Skeletal muscle satellite cell (primary cell): ENCODE data around the gene RASGRP3.

Source experiments
- H3K27me3 ChIP-seq: 2 replicates; pipeline ENCODE4 v1.7.0; 2013; ENCODE audit warnings: low read length; ENCODE audit not compliant: control insufficient read depth, insufficient read depth
- H3K36me3 ChIP-seq: 2 replicates; pipeline ENCODE4 v1.7.0; 2013; ENCODE audit warnings: mild to moderate bottlenecking, control low read depth, low read length; ENCODE audit not compliant: insufficient read depth
- H3K4me1 ChIP-seq: 2 replicates; pipeline ENCODE4 v1.7.0; 2013; ENCODE audit warnings: low read length; ENCODE audit not compliant: control insufficient read depth, insufficient read depth
- H3K4me2 ChIP-seq: 2 replicates; pipeline ENCODE4 v1.7.0; 2013; ENCODE audit warnings: mild to moderate bottlenecking, low read length
- H3K4me3 ChIP-seq: 2 replicates; pipeline ENCODE4 v1.7.0; 2013; ENCODE audit warnings: low read length
- H3K9ac ChIP-seq: 2 replicates; pipeline ENCODE4 v1.7.0; 2013; ENCODE audit warnings: mild to moderate bottlenecking, low read depth, low read length, moderate library complexity
- H3K9me3 ChIP-seq: replicated peaks from 2 replicates; pipeline ENCODE4 v1.7.0; 2013; ENCODE audit warnings: mild to moderate bottlenecking, control low read depth, low read length

Gene RASGRP3

DNA sequence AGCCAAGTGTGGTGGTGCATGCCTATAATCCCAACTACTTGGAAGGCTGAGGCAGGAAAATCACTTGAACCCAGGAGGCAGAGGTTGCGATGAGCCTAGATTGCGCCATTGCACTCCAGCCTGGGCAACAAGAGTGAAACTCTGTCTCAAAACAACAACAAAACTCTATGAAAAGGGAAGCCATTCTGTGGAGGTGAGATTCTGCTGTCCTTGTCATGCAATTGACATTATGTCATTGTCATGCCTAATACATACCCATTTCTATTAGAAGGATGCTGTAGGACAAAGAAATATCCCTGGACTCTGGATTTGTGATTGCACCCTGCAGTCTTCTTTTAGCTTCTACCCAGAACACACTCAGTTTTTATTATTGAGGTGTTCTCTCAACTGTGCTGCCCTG lies 8.6 kb downstream of the RASGRP3 start:
- Histone ChIP-seq H3K9ac (no peak overlapping the region), H3K9me3 (peaks cover 4% of the 10 kb centered on the region), H3K36me3 (no peaks in the 10 kb centered on the region), H3K27me3 (peaks cover 4% of the 10 kb centered on the region), H3K4me2 (no peak overlapping the region), H3K4me3 (no peak overlapping the region), H3K4me1 (peaks cover 4% of the 10 kb centered on the region)

DNA sequence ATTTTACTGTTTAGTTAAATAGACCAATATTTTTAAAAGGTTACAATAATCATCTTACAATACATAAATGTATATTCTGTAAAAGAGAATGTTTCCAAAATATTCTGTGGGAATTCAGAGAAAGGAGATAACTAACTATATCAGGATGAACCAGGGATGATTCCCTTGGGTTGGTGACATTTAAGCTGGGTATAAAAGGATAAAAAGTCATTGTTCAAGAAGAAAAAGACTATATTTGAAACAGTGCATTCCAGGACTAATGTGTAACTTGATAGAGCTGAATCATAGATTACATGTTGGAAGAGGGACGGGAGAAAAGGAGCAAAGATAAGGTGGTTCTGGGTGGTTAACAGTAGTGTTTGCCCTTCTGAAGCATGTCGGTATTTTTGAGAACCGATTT lies 10.1 kb downstream of the RASGRP3 start:
- Histone ChIP-seq H3K4me2 (no peak overlapping the region), H3K4me3 (no peak overlapping the region), H3K9me3 (peaks cover 4% of the 10 kb centered on the region), H3K9ac (no peak overlapping the region), H3K27me3 (peaks cover 6% of the 10 kb centered on the region), H3K4me1 (peaks cover 4% of the 10 kb centered on the region), H3K36me3 (no peaks in the 10 kb centered on the region)

- Histone ChIP-seq H3K9me3 (peaks cover 4% of the 10 kb centered on the region), H3K4me3 (no peak overlapping the region), H3K9ac (no peak overlapping the region), H3K36me3 (no peaks in the 10 kb centered on the region), H3K4me1 (peaks cover 4% of the 10 kb centered on the region), H3K27me3 (peaks cover 6% of the 10 kb centered on the region), H3K4me2 (no peak overlapping the region)
These were observed 11.8 kb downstream of the RASGRP3 start for GRCh38 chr2:33488178-33488690.

DNA sequence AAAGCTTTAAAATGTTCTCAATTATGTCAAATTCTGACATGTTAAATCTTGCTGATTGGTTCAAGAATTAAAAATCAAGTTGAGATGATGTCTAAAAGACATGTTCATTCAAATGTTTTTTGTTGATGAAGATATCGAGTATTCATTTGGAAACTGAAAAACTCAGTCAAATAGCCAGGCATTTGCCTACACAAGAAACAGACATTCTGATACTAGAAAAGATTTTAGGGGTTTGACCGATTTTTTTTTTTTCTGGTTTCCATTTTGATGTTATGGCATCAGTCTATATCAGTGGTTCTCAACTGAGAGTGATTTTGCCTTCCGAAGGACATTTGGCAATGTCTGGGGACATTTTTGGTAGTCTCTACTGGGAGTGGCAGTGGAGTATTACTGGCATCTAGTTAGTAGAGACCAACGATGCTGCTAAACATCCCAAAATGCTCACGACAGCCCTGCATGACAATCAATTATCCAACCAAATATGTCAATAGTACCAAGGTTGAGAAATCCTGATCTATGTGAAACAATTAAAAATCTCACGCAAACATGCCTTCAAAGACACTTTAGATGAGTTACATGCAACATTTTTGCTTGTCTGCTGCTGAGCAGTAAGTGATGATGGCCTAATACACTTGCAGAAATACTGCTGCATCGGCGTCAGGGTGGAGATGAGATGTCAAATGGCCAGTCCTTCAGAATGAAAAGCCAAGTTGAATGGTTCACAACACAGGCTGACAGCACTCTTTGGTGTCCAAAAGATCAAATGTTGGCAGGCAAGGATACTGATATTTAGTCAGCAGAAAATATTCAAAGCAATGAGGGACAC lies 12.5 kb downstream of the RASGRP3 start:
- Histone ChIP-seq H3K4me3 (no peak overlapping the region), H3K9ac (no peak overlapping the region), H3K36me3 (no peaks in the 10 kb centered on the region)

GRCh38 chr2:33489835-33490431 lies 13.5 kb downstream of the RASGRP3 start:
- H3K4me3 ChIP-seq = no peak overlapping the region
- no peaks in the 10 kb centered on the region for H3K36me3 ChIP-seq
- H3K27me3 ChIP-seq = peaks cover 6% of the 10 kb centered on the region
- H3K4me1 ChIP-seq = no peaks in the 10 kb centered on the region
- H3K4me2 ChIP-seq = no peak overlapping the region
- no peak overlapping the region for H3K9ac ChIP-seq
- peaks cover 4% of the 10 kb centered on the region for H3K9me3 ChIP-seq

More for the DNA sequence above, 12.5 kb downstream of the RASGRP3 start:
- Histone ChIP-seq H3K27me3 (peaks cover 6% of the 10 kb centered on the region), H3K4me2 (no peak overlapping the region), H3K9me3 (peaks cover 4% of the 10 kb centered on the region), H3K4me1 (peaks cover 4% of the 10 kb centered on the region)

DNA sequence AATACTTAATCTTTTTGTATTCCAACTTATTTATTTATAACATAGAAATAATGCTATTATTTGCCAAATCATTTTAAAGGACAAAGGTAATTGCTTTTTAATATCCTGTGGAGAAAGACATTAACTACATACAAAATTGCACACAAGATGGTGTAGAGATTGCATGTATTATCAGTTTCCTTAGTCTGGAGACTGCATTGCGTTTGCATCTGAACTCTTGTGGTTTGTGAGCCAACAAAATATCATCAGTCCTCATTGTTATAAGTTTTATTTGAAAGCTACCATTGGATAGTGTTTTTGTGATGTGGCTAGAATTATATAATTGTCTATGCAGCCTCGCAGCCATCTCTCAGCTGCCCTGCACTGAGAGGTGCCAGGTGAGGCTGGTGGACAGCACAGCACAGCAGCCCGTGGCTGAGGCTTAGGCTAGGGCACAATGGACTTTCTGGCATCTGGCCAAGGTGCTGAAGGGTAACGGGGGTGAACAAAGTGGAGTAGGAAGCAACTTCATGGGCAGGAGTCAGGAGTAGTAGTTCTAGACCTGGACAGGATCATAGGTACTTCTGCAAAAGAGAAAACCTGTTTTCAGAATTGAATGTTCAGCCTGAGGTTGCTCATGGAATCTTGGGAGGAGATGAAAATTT lies 15.1 kb downstream of the RASGRP3 start:
- no peak overlapping the region for H3K9ac ChIP-seq
- H3K36me3 ChIP-seq = no peaks in the 10 kb centered on the region
- peaks cover 6% of the 10 kb centered on the region for H3K27me3 ChIP-seq
- no peaks in the 10 kb centered on the region for H3K4me1 ChIP-seq
- H3K4me2 ChIP-seq = no peak overlapping the region
- H3K9me3 ChIP-seq = peaks cover 4% of the 10 kb centered on the region
- H3K4me3 ChIP-seq = no peak overlapping the region

DNA sequence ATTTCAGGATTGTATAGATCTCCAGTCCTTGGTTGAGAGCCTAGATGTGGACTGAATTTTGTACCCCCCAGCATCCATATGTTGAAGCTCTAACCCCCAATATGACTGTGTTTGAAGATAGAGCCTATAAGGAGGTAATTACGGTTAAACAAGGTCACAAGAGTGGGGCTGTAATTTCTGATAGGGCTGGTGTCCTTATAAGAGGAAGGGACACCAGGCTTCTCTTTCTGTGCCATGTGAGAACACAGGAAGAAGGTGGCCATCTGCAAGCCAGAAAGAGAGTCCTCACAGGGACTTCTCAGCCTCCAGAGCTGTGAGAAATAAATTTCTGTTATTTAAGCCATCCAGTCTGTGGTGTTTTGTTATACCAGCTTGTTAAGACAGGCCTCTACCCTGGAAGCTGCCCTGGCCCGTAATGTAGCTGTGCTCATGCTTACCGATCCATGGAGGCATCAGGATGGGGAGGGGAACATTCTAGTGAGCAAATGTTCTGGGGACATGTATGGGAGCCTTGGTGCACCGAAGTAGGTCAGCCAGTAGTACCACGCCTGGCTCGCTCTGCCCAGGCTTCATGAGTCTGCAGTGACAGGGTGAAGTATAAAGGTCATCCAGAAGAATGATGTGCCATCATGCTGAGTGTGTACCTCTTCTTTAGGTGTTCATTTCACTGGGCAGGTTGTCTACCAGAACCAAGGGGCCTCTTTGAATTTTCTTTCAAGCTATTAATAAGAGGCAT lies 16.1 kb downstream of the RASGRP3 start:
- H3K9ac ChIP-seq = no peak overlapping the region
- no peak overlapping the region for H3K4me3 ChIP-seq
- no peaks in the 10 kb centered on the region for H3K9me3 ChIP-seq
- H3K27me3 ChIP-seq = peaks cover 6% of the 10 kb centered on the region
- no peaks in the 10 kb centered on the region for H3K36me3 ChIP-seq
- no peaks in the 10 kb centered on the region for H3K4me1 ChIP-seq
- H3K4me2 ChIP-seq = no peak overlapping the region

GRCh38 chr2:33494155-33494779 lies 17.8 kb downstream of the RASGRP3 start:
- Histone ChIP-seq H3K9ac (no peak overlapping the region), H3K27me3 (peaks cover 6% of the 10 kb centered on the region), H3K9me3 (no peaks in the 10 kb centered on the region), H3K4me2 (no peak overlapping the region), H3K36me3 (no peaks in the 10 kb centered on the region), H3K4me1 (no peaks in the 10 kb centered on the region), H3K4me3 (no peak overlapping the region)

DNA sequence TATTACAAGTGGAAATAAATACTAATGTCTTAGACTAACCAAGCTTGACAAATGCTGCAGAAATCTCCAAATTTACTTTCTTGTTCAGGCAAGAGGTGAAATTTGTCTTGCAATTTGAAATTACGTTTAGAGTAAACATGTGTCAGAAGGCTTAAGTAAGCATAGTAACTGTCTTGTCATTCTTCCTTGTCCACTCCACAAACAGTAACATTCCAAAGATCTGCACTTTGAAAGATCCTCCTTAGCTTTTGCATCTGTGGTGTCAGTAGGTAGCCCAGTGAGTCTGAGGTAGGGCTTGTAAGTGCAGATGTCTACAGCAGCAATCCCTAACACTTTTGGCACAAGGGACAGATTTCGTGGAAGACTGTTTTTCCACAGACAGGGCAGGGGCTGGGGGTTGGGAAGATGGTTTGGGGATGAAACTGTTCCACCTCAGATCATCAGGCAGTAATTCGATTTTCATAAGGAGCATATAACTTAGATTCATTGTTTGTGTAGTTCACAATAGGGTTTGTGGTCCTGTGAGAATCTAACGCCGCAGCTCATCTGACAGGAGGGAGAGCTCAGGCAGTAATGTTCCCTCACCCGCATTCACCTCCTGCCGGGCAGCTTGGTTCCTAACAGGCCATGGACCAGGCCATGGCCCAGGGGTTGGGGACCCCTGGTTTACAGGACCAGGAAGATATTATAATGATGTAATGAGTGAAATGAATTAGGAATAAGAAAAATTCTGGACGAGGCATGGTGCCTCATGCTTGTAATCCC lies 18.6 kb downstream of the RASGRP3 start:
- H3K9ac ChIP-seq = no peak overlapping the region
- H3K4me3 ChIP-seq = no peak overlapping the region
- no peaks in the 10 kb centered on the region for H3K36me3 ChIP-seq
- H3K27me3 ChIP-seq = peaks cover 2% of the 10 kb centered on the region
- H3K4me2 ChIP-seq = no peak overlapping the region
- no peaks in the 10 kb centered on the region for H3K9me3 ChIP-seq
- no peaks in the 10 kb centered on the region for H3K4me1 ChIP-seq

- no peaks in the 10 kb centered on the region for H3K36me3 ChIP-seq
- no peaks in the 10 kb centered on the region for H3K4me1 ChIP-seq
- H3K9me3 ChIP-seq = no peaks in the 10 kb centered on the region
- H3K4me2 ChIP-seq = no peak overlapping the region
- no peak overlapping the region for H3K9ac ChIP-seq
- H3K27me3 ChIP-seq = no peaks in the 10 kb centered on the region
- H3K4me3 ChIP-seq = no peak overlapping the region
These were observed 19.2 kb downstream of the RASGRP3 start for GRCh38 chr2:33495683-33496082.
